Mesenchymal stem cell (in vitro differentiated cells and primary cell): ENCODE results near the gene SLC41A3. TPM values are rescaled to one million over a fixed set of nuclear protein-coding genes. Genes with fewer than 3 reads are reported as not detected.

Experiments used
- small RNA-seq: library from polyadenylated mRNA; stranded (forward); fragments of <200 nt; extraction: miRNeasy Mini kit (QIAGEN cat#:217004); gene quantifications from one replicate; pipeline ENCODE3, GENCODE V24; 2013; ENCODE audit warnings: low read depth

Gene SLC41A3

Small RNA genes within 50 kb of the gene (small RNA-seq; reads per million reads assigned to genes)
- not detected for gene AC092903.1
